Right lobe of liver (tissue), 6 donors: ENCODE results near the gene RAB39B. TPM values are rescaled to one million over a fixed set of nuclear protein-coding genes. Genes with fewer than 3 reads are reported as not detected.
"Not testable (repeated sequence)": the region's sequence is repeated elsewhere in the genome, so short reads cannot be mapped to it uniquely, and the experiment has no call there.

Experiments used
- ATAC-seq, 4 donors: fragments of 200-7000 bp; cut with Tn5 transposase; one replicate each; pipeline ENCODE4 v1.9.1; 2020; ENCODE audit warnings: mild to moderate bottlenecking in 4 of 4, moderate library complexity in 4 of 4
- DNase-seq, 3 donors: peaks; one replicate each; pipeline ENCODE4 v3.0.0-alpha.2; 2020
- H3K27ac ChIP-seq, 3 donors: fragments of 200-600 bp; one replicate each; pipeline ENCODE4 v1.8.0; 2022
- H3K27me3 ChIP-seq, 2 donors: fragments of 200-600 bp; one replicate each; pipeline ENCODE4 v1.8.0; 2022
- H3K36me3 ChIP-seq, 4 donors: fragments of 200-600 bp; sonication (generic) in 1 of 4; one replicate each; pipeline versions ENCODE4 v1.5.1 to v1.8.0; 2017 to 2022; ENCODE audit warnings: control low read depth in 1 of 4
- H3K4me1 ChIP-seq, 4 donors: fragments of 200-600 bp; sonication (generic) in 1 of 4; one replicate each; pipeline versions ENCODE4 v1.5.1 to v1.8.0; 2017 to 2022; ENCODE audit warnings: control low read depth in 1 of 4
- H3K4me3 ChIP-seq, 3 donors: fragments of 200-600 bp; one replicate each; pipeline ENCODE4 v1.8.0; 2022
- H3K9me3 ChIP-seq, 4 donors: fragments of 200-600 bp; sonication (generic) in 1 of 4; one replicate each; pipeline versions ENCODE4 v1.5.1 to v1.8.0; 2017 to 2022; ENCODE audit warnings: control low read depth in 1 of 4
- CTCF ChIP-seq, 4 donors: fragments of 200-600 bp in 3 of 4; fragments of 450-650 bp in 1 of 4; IDR thresholded peaks; one replicate each; pipeline versions ENCODE4 v1.5.1 to v1.8.0; 2016 to 2022; ENCODE audit warnings: antibody characterized with exemption in 4 of 4, mild to moderate bottlenecking in 2 of 4
- POLR2A ChIP-seq: fragments of 450-650 bp; IDR thresholded peaks from one replicate; pipeline ENCODE4 v1.6.1; 2017; ENCODE audit warnings: antibody characterized with exemption, mild to moderate bottlenecking
- WGBS: methylation state at CpG from one replicate; pipeline ENCODE4 v1.1.6; 2018; ENCODE audit warnings: low coverage, low lambda C conversion rate; ENCODE audit not compliant: insufficient coverage; ENCODE audit errors: missing lambda C conversion rate; 5-methylcytosine and 5-hydroxymethylcytosine counted together
- intact Hi-C, 2 donors: fragments of 100-400 bp; cut with DNase I; formaldehyde crosslinking; loops; one replicate each; pipeline versions ENCODE4 v1.11.2 to v1.14.1; 2022
- total RNA-seq, 6 experiments: library from RNA; depleted of rRNA in 2 of 6; stranded (reverse); fragments of >200 nt in 2 of 6; fragmentation: NEBNext Ultra II Directional in 3 of 6; extraction: Animal tissue kit (Norgen Biotek cat#: 25700) in 3 of 6; gene quantifications; one replicate each; pipeline versions ENCODE4 v1.1.0 to v1.2.4, GENCODE V29; 2016 to 2023
- donor health status: DM: no; HTN: yes; CAD: no.
- donor health status: DM: no; HTN: no; CAD: no.
- donor health status: DM: no; HTN: no; CAD: no.
- donor health status: DM: no; HTN: yes; CAD: no.
- donor health status: DM: no; HTN: yes; CAD: no.

The RAB39B gene
- total RNA-seq, 6 experiments from 2014 or later: 0.05 to 0.11 (median 0.06) TPM; not detected in 2

GRCh38 chrX:155270969-155271368 is 6.7 kb upstream of the RAB39B start:
- no peaks in the 10 kb centered on the region for H3K36me3 ChIP-seq
- no peak overlapping the region for H3K4me3 ChIP-seq
- H3K27ac ChIP-seq: no peak overlapping the region
- intact Hi-C loops: no loop called here
- ATAC-seq (no peak), DNase-seq (no peak)
- H3K27me3 ChIP-seq: no peaks in the 10 kb centered on the region
- H3K4me1 ChIP-seq: no peaks in the 10 kb centered on the region
- no peaks in the 10 kb centered on the region for H3K9me3 ChIP-seq
- TF ChIP-seq POLR2A (no peak), CTCF (IDR thresholded peaks at IDR 0.05) (no peak)
- 59% methylated on average over 1 of the region's 1 CpG for WGBS

- intact Hi-C loops, DNase-seq: not testable (repeated sequence)
Observed at GRCh38 chrX:155267995-155268394, 3.7 kb upstream of the RAB39B start.

GRCh38 chrX:155266439-155266838 is 2.1 kb upstream of the RAB39B start:
- DNase-seq (no peak), ATAC-seq (no peak)
- Histone ChIP-seq H3K4me1 (no peaks in the 10 kb centered on the region), H3K36me3 (no peaks in the 10 kb centered on the region), H3K9me3 (no peaks in the 10 kb centered on the region), H3K27me3 (no peaks in the 10 kb centered on the region), H3K27ac (no peak overlapping the region), H3K4me3 (no peak overlapping the region)
- intact Hi-C loops: no loop called here
- TF ChIP-seq POLR2A (no peak), CTCF (IDR thresholded peaks at IDR 0.05) (no peak)
- whole genome bisulfite sequencing: 40% methylated on average over 1 of the region's 1 CpG

More at GRCh38 chrX:155267995-155268394, 3.7 kb upstream of the RAB39B start:
- H3K36me3 ChIP-seq, H3K27ac ChIP-seq, H3K27me3 ChIP-seq, H3K4me3 ChIP-seq, ATAC-seq, H3K9me3 ChIP-seq, H3K4me1 ChIP-seq: not testable (repeated sequence)
- no CpG with 5 or more reads among the region's 1 CpG for WGBS

- Histone ChIP-seq H3K36me3 (no peaks in the 10 kb centered on the region), H3K27me3 (no peaks in the 10 kb centered on the region), H3K4me1 (no peaks in the 10 kb centered on the region), H3K9me3 (no peaks in the 10 kb centered on the region), H3K4me3 (no peak overlapping the region), H3K27ac (no peak overlapping the region)
- TF ChIP-seq CTCF (IDR thresholded peaks at IDR 0.05): no peak
- TF ChIP-seq POLR2A: no peak
- no peak for DNase-seq
- intact Hi-C loops: no loop called here
- ATAC-seq: peak in 1 of 4 donors; percentile 28
- 28% methylated on average over 5 of the region's 5 CpGs for WGBS
Observed at GRCh38 chrX:155262970-155263754, 1.1 kb downstream of the RAB39B start.

- whole genome bisulfite sequencing: 29% methylated on average over 2 of the region's 3 CpGs
Observed at GRCh38 chrX:155259752-155260151, 4.5 kb downstream of the RAB39B start.

More at GRCh38 chrX:155259752-155260151, 4.5 kb downstream of the RAB39B start:
- Histone ChIP-seq H3K4me1 (no peaks in the 10 kb centered on the region), H3K36me3 (no peaks in the 10 kb centered on the region), H3K27ac (no peak overlapping the region), H3K4me3 (no peak overlapping the region), H3K9me3 (no peaks in the 10 kb centered on the region), H3K27me3 (no peaks in the 10 kb centered on the region)
- no peak for TF ChIP-seq CTCF (IDR thresholded peaks at IDR 0.05)
- no peak for TF ChIP-seq POLR2A
- no peak for ATAC-seq
- no peak for DNase-seq
- intact Hi-C loops: no loop called here
